Measurements from ENCODE around the gene SCYGR6. TPM values are rescaled to one million over a fixed set of nuclear protein-coding genes. Genes with fewer than 3 reads are reported as not detected.

Gene SCYGR6
- total RNA-seq, 1 donor from 2014 or later, result not detected

DNA sequence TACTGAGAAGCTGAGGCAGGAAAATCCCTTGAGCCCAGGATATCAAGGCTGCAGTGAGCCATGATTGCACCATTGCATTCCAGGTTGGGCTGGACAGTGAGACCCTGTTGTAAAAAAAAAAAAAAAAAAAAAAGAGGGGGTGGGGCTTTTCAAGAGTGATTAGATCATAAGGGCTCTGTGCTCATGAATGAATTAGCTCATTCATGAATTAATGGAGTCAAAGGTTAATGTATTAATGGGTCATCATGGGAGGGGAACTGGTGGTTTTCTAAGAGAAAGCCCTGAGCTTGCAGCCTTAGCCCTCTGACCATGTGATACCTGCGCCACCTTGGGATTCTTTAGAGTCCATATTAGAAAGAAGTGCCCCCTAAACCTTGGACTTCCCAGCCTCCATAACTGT is 11.3 kb downstream of the SCYGR6 start:
- no peak for DNase-seq (ENCODE audit: low read depth in 2 of 2)

DNA sequence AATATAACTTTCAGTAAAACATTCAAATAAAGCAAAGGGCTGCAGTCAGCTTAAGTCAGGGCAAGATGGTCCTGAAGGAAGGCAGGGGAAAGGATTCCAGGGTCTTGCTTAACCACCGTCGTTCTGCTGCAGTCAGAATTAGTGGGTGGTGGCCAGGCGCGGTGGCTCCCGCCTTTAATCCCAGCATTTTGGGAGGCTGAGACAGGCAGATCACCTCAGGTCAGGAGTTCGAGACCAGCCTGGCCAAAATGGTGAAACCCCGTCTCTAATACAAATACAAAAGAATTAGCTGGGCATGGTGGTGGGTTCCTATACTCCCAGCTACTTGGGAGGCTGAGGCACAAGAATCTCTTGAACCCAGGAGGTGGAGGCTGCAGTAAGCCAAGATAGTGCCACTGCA is 13.6 kb downstream of the SCYGR6 start:
- DNase-seq (ENCODE audit: low read depth in 2 of 2), result no peak

DNA sequence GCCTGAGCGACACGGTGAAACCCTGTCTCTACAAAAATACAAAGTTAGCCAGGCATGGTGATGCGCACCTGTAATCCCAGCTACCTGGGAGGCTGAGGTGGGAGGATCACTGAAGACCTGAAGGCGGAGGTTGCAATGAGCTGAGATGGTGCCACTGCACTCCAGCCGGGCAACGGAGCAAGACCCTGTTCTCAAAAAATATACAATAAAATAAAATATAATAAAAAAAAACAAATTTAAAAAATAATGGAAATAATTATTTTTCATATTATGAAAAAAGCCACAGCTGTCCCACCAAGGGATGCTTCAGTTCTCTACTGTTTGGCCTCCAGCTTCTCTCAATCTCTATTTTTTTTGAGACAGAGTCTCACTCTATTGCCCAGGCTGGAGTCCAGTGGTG is 17.2 kb downstream of the SCYGR6 start:
- DNase-seq (ENCODE audit: low read depth in 2 of 2), result no peak

DNA sequence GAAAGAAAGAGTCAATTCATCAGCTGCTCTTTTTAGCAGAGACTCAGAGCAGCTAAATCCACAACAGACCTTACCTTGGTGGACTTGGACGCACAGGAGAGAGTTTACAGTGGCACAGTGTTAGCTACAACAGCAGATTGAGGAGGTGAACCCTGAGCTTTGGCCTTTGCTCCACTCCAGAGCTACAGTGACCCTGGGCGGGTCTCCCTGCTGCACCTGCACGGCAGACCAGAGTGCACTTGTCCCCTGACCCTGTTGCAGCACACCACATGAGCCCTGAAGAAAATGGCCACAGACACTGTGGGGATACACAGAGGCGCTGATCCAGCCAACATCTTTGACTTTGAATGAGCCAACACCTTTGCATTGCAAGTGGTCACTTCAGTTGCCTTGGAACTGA is 17.7 kb downstream of the SCYGR6 start:
- no peak for DNase-seq (ENCODE audit: low read depth in 2 of 2)

DNA sequence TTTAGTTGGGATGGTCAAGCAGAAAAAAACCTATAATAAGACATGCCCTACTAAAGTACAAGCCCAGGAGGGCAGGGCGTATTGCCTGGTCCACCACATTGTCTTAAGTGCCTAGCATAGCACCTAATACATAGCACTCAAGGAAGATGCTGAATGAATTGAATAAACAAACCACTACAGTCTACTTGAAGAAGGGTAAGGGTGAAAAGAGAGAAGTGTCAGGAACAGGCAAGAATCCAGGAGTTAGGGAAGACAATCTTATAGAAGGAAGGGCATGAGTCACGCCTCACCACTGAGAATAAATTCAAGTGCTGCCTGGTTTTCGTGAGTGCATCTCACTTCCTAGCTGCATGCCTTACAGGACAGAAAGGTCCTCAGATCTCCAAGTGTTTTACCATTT is 20.6 kb downstream of the SCYGR6 start:
- no peak for DNase-seq (ENCODE audit: low read depth in 2 of 2)

DNA sequence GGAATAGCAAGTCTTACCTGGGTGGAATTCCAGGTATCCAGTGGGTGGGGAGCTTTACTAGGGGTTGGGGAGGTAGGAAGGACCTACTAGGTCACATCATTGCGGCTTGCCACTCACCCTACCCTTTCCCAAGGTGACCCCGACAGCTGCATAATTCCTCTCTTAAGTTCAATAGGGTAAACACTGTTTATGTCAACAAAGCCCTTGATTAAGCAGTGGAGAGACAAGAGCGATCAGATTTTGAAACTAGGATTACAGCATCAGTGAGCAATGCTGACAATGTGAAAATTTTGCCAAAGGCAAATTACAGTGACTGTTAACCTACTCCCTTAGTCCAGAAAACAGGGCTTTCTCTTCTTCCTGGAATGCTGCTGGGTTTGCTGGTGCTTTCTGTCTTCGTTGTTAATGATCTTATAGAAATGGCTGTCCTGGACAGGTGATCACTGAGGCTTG is 21.3 kb downstream of the SCYGR6 start:
- DNase-seq (ENCODE audit: low read depth in 2 of 2), result no peak

DNA sequence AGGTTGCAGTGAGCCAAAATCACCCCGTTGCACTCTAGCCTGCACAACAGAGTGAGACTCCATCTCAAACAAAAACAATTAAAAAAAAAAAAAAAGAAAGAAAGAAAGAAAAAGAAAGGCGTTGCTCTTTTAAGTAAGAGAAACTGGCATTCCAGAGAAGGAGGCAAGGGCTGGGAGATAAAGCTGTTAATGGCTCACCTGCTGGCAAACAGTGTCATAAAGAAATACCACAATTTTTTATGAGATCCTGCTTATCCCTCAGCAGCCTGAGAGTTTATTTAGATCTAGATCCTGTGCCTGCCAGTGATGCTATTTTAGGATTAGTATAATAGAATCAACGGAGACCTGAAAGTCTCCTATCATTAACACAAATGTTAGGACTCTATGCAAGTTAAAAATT is 23.0 kb downstream of the SCYGR6 start:
- DNase-seq (ENCODE audit: low read depth in 2 of 2), result no peak

DNA sequence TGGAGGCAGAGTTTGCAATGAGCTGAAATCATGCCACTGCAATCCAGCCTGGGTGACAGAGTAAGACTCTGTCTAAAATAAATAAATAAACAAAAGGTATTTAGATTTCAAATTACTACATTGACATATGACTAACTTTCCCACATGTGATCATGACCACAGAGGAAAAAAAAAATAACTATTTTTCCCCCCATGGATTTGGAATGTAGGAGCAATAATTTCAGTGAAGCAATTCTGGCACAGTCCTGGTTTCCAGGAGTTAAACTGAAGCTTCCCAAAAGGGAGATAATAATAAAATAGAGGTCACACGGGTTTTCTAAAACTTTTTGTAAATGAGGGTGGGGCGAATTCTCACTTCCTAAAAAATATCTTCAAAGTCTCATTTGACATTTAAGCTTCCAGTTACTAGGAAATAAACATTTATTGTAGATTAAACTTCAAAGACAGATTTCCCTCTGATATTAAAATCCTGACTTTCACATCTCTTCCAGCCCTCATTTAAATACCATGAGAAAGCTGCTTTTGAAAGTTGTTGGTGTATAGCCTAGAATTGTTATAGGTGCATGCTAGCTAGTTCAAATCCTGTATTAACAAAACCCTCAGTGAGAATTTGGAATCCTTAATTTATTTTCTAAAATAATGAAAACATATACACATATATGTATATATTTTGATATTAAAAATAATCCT is 27.4 kb downstream of the SCYGR6 start:
- DNase-seq (ENCODE audit: low read depth in 2 of 2), result no peak

DNA sequence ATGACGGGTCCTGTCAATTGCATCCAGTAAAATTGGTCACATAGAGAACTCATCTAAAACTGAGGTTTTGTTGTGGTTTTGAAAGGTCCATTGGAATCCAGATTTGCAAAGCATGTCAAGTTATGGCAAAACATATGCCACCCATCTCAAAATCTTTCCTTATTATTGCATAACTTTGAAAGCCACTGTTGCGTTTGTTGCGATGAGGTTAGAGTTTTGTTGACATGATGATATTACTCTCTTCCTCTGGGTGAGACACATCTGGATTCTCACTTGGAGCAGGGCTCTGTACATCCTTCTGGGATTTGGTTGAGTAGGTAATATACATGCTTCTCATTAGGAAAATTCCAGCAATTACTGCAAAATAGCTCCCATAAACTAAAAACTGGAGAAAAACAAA is 37.4 kb downstream of the SCYGR6 start:
- no peak for DNase-seq (ENCODE audit: low read depth in 2 of 2)

DNA sequence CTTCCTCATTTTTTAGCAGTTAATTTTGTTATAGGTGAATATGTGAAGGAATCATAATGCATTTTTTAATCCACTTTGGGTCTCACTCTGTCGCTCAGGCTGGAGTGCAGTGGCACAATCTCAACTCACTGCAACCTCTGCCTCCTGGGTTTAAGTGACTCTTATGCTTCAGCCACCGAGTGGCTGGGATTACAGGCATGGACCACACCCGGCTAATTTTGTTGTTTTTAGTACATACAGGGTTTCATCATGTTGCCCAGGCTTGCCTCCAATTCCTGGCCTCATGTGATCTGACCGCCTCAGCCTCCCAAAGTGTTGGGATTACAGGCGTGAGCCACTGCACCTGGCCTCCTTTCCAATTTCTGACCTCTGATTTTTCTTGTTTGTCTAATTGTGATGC is 40.3 kb downstream of the SCYGR6 start:
- DNase-seq (ENCODE audit: low read depth in 2 of 2), result no peak

DNA sequence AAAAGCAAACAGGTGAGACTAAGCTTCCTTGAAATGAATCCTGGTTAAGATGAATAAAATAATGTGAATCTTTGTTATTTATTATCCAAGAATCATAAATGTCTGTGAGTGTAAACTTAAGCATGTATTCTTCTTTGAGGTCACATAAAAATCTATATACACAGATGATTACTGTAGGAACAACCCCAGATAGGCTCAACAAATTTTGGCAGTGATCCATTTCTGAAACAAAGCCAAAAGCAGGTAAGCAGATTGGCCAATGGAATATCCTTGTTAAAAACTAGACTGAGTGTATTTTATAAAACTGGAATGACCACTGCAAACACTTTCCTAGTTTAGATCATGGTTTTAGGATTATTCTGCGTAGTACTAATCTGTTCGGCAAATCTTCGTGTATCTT is 46.6 kb downstream of the SCYGR6 start:
- DNase-seq (ENCODE audit: low read depth in 2 of 2), result no peak

DNA sequence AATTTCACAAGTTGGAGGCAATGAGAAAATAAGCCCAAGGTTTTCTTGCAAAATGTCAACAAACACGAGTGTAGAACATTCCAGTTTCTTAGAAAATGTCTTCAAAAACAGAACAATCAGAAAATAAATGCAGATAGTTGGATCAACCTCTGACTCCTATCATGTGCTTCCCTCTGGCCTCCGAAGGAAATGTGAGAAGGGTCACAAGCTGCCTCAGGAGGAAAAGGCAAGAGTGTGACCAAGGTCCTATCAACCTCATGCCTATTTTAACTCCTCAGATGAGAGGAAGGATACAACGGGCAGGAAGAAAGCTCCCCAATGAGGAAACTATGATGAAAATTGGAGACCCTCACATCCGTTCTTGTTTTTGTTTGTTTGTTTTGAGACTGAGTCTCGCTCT is 50.1 kb downstream of the SCYGR6 start:
- DNase-seq (ENCODE audit: low read depth in 2 of 2), result no peak

Other genes with a start within 250 kb of the SCYGR6 start
- gene SCYGR2, start 125.9 kb downstream of the SCYGR6 start, total RNA-seq, result not detected in 2 replicates
- not detected in 2 replicates for gene SCYGR3, start 109.9 kb downstream of the SCYGR6 start, total RNA-seq
- gene SCYGR4, start 107.3 kb downstream of the SCYGR6 start, total RNA-seq, result not detected in 2 replicates
- gene SCYGR5, start 58.0 kb downstream of the SCYGR6 start, total RNA-seq, result not detected in 2 replicates
- under 0.01 and 0.13 TPM in 2 replicates for gene SLC19A3, start 6.7 kb downstream of the SCYGR6 start, total RNA-seq
- gene SCYGR7, start 3.6 kb upstream of the SCYGR6 start, total RNA-seq, result not detected in 2 replicates
- gene SCYGR8, start 21.1 kb upstream of the SCYGR6 start, total RNA-seq, result not detected in 2 replicates
- gene CCL20, start 89.1 kb upstream of the SCYGR6 start, total RNA-seq, result 0.89 and 3.3 TPM in 2 replicates
- gene DAW1, start 146.9 kb upstream of the SCYGR6 start, total RNA-seq, result not detected in 2 replicates

All from dermis microvascular lymphatic vessel endothelial cell (primary cell).